Stimulated activated CD4-positive, alpha-beta T cell treated with anti-CD3 and anti-CD28 coated beads, Interleukin-4, amount 100 ng/mL, for 48 hours (primary cell): Measurements from ENCODE around the gene ADAM11.
A peak's percentile ranks its signal among the peaks of the same experiment; 100 is the strongest.

Experiments
- DNase-seq, 2 donors: peaks; one replicate each; pipeline ENCODE4 v3.0.0-alpha.2; 2020; ENCODE audit warnings: low read depth in 2 of 2

The ADAM11 gene

DNA sequence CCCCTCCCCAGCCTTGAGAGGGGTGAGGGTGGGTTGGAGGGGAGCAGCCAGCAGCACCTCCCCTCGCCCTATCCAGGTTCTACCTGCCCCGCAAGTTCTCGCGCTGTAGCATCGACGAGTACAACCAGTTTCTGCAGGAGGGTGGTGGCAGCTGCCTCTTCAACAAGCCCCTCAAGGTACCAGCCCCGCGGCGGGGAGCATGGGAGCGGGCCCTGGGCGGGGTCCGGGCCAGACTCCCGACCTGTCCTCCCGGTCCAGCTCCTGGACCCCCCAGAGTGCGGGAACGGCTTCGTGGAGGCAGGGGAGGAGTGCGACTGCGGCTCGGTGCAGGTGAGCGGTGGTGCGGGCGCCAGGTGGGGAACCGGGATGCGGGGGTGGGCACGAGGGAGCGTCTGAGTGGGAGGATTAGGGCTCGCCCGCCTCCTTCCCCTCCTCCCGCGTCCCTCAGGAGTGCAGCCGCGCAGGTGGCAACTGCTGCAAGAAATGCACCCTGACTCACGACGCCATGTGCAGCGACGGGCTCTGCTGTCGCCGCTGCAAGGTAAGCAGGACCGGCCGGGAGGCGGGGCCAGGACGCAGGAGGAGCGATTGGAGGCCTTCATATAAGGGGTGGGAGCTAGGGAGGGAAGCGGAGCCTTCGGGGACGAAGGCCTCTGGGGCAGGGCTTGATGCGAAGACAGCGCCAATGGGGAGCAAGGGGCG lies 16.5 kb downstream of the ADAM11 start:
- DNase-seq: peak; percentile 94 to 97

- peak in 1 of 2 donors; percentile 24 for DNase-seq
These were observed 17.2 kb downstream of the ADAM11 start for GRCh38 chr17:44775838-44776621.

DNA sequence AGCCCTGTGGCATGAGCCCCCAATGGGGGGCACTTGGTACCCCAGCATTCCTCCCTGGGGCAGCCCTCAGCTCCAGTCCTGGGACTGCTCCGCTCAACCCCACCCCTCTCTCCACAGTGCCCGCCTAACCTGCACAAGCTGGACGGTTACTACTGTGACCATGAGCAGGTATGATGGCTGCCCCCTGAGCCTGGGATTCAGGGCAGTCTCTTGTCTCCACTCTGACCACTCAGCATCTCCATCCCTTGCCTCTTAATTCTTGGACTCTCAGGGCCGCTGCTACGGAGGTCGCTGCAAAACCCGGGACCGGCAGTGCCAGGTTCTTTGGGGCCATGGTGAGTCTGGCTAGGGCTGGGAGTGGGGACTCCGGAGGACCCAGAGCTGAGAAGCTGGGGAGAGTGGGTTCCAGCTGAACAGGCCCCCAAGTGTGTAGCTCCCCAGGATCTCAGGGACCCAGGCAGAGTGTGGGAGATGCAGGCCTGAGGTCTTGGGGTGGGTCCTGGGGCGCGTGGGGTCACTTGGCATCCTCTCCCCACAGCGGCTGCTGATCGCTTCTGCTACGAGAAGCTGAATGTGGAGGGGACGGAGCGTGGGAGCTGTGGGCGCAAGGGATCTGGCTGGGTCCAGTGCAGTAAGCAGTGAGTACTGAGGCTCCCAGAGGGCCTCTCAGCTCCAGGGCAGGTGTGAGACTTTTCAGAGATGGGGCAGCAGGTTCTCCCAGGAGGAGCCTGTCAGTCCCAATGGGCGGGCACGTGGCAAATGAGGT lies 18.0 kb downstream of the ADAM11 start:
- no peak for DNase-seq

GRCh38 chr17:44777394-44778348 lies 18.9 kb downstream of the ADAM11 start:
- DNase-seq: no peak

- DNase-seq: no peak
These were observed 19.9 kb downstream of the ADAM11 start for GRCh38 chr17:44778656-44779210.

- peak; percentile 78 to 82 for DNase-seq
These were observed 20.6 kb downstream of the ADAM11 start for GRCh38 chr17:44779211-44780025.

- DNase-seq: no peak
These were observed 21.4 kb downstream of the ADAM11 start for GRCh38 chr17:44780161-44780560.

DNA sequence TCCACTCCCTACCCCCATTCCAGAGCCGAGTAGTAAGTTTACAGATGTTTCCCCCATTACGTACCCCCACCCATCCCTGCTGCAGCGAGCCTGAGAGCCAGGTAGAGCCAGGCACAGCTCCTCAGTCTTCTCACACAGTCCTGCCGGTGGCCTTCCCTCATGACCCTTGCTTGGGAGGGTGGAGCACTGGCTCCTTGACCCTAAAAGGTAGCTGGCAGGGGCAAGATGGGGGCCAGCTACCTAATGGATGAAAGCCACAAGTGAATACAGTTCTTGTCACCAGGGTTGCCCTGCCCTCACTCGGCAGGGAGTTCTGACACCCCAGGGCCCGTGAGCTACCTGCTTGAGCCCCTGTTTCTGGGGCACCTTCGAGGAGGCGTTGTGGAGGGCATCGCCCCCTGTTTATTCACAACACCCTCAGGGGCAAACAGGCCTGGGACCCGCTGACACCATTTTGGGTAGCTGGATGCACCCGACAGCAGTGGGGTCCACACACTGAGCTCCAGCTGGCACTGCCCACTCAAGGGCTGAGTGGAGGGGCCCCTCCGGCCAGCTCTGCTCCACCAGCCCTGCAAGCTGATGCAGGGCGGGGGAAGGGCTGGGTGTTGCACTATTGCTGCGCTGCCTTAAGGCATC lies 22.2 kb downstream of the ADAM11 start:
- no peak for DNase-seq

DNA sequence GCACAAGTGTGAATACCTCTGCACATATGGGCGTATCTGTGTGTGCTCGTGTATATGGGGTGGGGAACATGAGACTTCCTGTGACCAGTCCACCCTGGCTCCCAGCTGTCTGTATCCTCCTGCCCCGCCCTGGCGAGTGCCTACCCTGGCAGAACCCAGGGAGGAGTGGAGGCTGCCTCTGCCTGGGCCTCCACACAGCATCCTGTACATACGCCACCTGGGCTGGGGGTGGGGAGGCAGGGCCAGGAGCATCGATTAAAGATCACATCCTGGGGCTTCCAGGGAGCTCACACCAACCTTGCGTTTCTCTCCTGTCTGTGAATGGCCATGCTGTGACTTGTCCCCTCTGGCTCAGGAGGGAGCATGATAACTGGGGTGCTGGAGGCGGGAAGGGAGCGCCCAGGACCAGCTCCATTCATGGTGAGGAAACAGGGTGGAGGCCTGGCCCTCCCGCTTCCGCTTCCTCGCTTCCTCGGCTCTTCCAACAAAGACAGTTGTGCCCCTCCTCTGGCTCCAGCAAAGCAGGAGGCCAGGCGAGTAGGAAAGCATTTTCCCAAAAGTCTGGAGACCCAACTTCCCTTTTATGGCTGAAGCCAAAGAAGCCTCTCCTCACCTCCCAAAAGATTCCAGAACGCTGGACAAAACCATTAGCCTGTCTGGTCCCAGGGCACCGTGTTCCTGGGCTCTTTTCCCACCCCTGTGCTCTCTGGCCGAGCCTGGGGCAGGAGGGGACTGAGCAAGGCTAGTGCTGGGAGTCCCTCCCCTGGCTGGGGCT lies 22.9 kb downstream of the ADAM11 start:
- DNase-seq: no peak

DNA sequence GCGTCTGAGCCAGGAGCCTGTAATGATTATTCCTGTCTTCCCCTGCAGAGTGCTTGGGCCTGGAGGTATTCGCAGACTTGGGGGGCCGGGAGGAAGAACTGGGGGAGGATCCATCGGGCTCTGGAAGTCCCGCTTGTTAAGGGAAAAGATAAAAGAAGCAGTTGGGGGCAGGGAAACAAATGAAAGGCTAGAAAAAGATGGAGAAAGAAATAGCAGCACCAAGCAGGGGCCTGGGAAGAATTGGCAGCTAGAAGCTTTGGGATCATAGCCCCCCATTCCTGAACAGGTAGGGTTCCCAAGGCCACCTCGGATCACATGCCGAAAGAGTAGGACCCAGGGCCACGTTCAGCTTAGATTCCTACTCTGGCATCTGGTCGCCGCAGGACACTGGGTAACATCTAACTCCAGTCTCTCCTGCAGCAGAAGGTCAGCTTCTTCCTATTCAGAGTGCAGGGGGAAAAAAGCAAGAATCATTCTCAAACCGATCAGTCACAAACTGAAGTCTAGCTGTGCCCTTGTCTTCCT lies 23.6 kb downstream of the ADAM11 start:
- no peak for DNase-seq

DNA sequence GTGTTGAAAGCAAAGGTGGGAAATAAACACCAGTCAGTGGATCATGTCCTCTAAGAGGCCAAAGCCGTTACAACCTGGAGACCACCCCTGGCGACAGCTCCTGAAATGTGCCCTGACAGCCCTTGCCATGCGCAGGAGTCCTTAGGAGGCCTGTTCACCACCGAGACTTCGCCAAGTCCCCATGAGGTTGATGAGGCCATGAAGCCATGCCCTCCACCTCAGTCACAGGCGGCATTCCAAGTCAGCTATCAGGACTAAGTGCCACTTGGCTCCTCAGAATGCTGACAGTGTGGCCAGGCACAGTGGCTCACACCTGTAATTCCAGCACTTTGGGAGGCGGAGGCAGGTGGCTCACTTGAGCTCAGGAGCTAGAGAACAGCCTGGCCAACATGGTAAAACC lies 27.1 kb downstream of the ADAM11 start:
- DNase-seq: no peak

- DNase-seq: no peak
These were observed 27.8 kb downstream of the ADAM11 start for GRCh38 chr17:44786551-44787081.

GRCh38 chr17:44787271-44787940 lies 28.6 kb downstream of the ADAM11 start:
- DNase-seq: no peak

DNA sequence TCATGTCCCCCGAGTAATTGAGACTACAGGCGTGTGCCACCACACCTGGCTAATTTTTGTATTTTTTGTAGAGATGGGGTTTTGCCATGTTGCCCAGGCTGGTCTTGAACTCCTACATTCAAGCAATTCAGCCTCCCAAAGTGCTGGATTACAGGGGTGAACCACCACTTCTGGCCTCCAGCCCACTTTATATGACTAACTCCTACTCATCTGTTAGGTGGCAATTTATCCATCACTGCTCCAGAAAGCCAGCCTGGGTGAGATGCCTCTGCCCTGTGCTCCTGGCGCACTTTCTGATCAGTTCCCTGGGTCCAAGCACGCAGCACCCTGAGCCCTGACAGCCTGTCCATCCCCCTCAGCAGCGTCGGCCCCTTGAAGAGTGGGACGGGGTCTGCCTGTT lies 29.4 kb downstream of the ADAM11 start:
- DNase-seq: no peak

DNA sequence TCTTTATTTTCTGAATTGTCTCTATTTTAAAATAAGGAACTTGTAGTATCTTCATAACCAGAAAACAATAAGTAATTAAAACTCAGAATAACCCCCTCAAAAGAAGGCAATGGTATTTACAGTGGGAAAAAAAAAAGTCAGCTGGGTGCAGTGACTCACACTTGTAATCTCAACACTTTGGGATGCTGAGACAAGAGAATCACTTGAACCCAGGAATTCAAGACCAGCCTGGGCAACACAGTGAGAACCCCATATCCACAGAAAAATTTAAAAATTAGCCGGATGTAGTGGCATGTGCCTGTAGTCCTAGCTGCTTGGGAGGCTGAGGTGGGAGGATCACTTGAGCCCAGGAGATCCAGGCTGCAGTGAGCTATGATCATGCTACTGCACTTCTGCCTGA lies 33.5 kb downstream of the ADAM11 start:
- DNase-seq: no peak

DNA sequence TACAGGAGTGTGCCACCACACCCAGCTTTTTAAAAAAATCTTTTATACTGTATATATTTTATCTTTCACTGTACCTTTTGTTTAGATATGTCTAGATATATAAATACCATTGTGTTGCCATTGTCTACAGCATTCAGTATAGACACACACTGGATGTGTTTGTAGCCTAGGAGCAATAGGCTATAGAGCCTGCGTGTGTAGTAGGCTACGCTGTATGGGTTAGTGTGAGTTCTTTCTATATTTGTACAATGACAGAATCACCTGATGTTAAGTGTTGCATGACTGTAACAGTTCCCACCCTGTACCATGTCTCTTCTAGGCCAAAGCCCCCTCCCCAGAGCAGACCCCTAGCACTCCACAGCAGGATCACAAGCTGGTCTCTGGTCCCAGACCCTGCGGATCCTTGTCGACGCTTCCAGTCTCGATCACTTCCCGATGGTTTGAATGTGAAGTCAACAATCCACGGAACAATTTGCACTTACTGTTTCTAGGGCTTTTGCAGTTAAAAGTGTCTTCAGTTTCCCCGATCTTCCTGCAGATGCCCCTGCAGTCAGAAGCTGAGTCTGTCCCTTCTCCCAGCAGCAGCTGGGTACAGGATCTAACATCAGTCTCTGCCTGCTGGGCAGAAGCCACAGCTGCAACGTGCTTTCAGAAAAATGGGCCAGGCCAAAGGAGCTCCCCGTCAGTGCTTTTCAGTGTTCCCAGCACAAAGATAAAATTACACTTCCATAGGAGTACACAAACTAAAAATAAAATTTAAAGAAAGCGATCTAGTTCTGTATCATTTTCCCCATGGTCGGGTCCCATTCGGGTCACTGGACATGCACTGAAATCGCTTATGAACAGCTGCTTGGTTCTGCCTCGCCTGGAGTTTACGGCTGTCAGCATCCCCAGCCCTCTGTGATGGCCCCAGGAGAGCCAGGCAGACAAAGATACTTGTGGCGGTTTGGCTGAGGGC lies 35.4 kb downstream of the ADAM11 start:
- no peak for DNase-seq
